NAMALWA (cell line): ENCODE data around the gene TACC2.
"Not testable (repeated sequence)": the region's sequence is repeated elsewhere in the genome, so short reads cannot be mapped to it uniquely, and the experiment has no call there.

ENCODE experiments used
- DNase-seq: peaks from one replicate; pipeline ENCODE4 v3.0.0-alpha.2; 2015; ENCODE audit warnings: low spot score

The TACC2 gene

GRCh38 chr10:122191936-122192541, 203.1 kb downstream of the TACC2 start:
- DNase-seq: no peak

GRCh38 chr10:122194251-122194650, 205.3 kb downstream of the TACC2 start:
- no peak for DNase-seq

GRCh38 chr10:122196218-122196617, 207.3 kb downstream of the TACC2 start:
- DNase-seq: no peak

- no peak for DNase-seq
Measured at GRCh38 chr10:122197611-122198222, 208.8 kb downstream of the TACC2 start.

- DNase-seq: no peak
Measured at GRCh38 chr10:122198631-122199030, 209.7 kb downstream of the TACC2 start.

GRCh38 chr10:122199070-122199469, 210.1 kb downstream of the TACC2 start:
- no peak for DNase-seq

- no peak for DNase-seq
Measured at GRCh38 chr10:122199689-122200088, 210.7 kb downstream of the TACC2 start.

GRCh38 chr10:122201401-122201800, 212.4 kb downstream of the TACC2 start:
- DNase-seq: no peak

GRCh38 chr10:122203180-122203579, 214.2 kb downstream of the TACC2 start:
- not testable (repeated sequence) for DNase-seq

GRCh38 chr10:122204691-122205489, 215.9 kb downstream of the TACC2 start:
- no peak for DNase-seq

- DNase-seq: no peak
Measured at GRCh38 chr10:122206471-122207065, 217.6 kb downstream of the TACC2 start.

- no peak for DNase-seq
Measured at GRCh38 chr10:122207163-122207562, 218.2 kb downstream of the TACC2 start.

GRCh38 chr10:122207596-122207995, 218.6 kb downstream of the TACC2 start:
- no peak for DNase-seq

- no peak for DNase-seq
Measured at GRCh38 chr10:122208571-122209430, 219.8 kb downstream of the TACC2 start.

GRCh38 chr10:122210481-122211265, 221.7 kb downstream of the TACC2 start:
- DNase-seq: no peak

- DNase-seq: no peak
Measured at GRCh38 chr10:122213364-122213763, 224.4 kb downstream of the TACC2 start.

- DNase-seq: no peak
Measured at GRCh38 chr10:122213766-122214165, 224.8 kb downstream of the TACC2 start.

- no peak for DNase-seq
Measured at GRCh38 chr10:122216047-122216446, 227.1 kb downstream of the TACC2 start.

GRCh38 chr10:122219340-122219739, 230.4 kb downstream of the TACC2 start:
- no peak for DNase-seq

GRCh38 chr10:122220736-122221135, 231.8 kb downstream of the TACC2 start:
- no peak for DNase-seq

- DNase-seq: no peak
Measured at GRCh38 chr10:122221958-122222357, 233.0 kb downstream of the TACC2 start.
